Measurements from ENCODE around the gene IPCEF1.
"Not testable (repeated sequence)": the region's sequence is repeated elsewhere in the genome, so short reads cannot be mapped to it uniquely, and the experiment has no call there.

IPCEF1 gene

GRCh38 chr6:154370545-154370944 is 13.9 kb upstream of the IPCEF1 start:
- peak; percentile 19 to 20 for DNase-seq

GRCh38 chr6:154367839-154368695 is 11.5 kb upstream of the IPCEF1 start:
- DNase-seq = no peak

- DNase-seq = no peak
Measured at GRCh38 chr6:154367336-154367735, 10.7 kb upstream of the IPCEF1 start.

- DNase-seq = no peak
Measured at GRCh38 chr6:154363821-154364220, 7.2 kb upstream of the IPCEF1 start.

- no peak for DNase-seq
Measured at GRCh38 chr6:154361476-154361875, 4.9 kb upstream of the IPCEF1 start.

GRCh38 chr6:154360476-154360875 is 3.9 kb upstream of the IPCEF1 start:
- no peak for DNase-seq

- no peak for DNase-seq
Measured at GRCh38 chr6:154359679-154360078, 3.1 kb upstream of the IPCEF1 start.

- no peak for DNase-seq
Measured at GRCh38 chr6:154359161-154359574, 2.6 kb upstream of the IPCEF1 start.

- DNase-seq = no peak
Measured at GRCh38 chr6:154358019-154358545, 1.5 kb upstream of the IPCEF1 start.

GRCh38 chr6:154356113-154356512 is 490 bp downstream of the IPCEF1 start:
- no peak for DNase-seq

- DNase-seq = no peak
Measured at GRCh38 chr6:154354265-154354777, 2.3 kb downstream of the IPCEF1 start.

GRCh38 chr6:154353626-154354025 is 3.0 kb downstream of the IPCEF1 start:
- DNase-seq = no peak

GRCh38 chr6:154352898-154353585 is 3.6 kb downstream of the IPCEF1 start:
- DNase-seq = no peak

GRCh38 chr6:154350293-154350692 is 6.3 kb downstream of the IPCEF1 start:
- DNase-seq = no peak

GRCh38 chr6:154347981-154348380 is 8.6 kb downstream of the IPCEF1 start:
- DNase-seq = no peak

- no peak for DNase-seq
Measured at GRCh38 chr6:154345811-154346210, 10.8 kb downstream of the IPCEF1 start.

- DNase-seq = peak in 1 of 2 donors; percentile 5
Measured at GRCh38 chr6:154343473-154344308, 12.9 kb downstream of the IPCEF1 start.

GRCh38 chr6:154341871-154342270 is 14.7 kb downstream of the IPCEF1 start:
- no peak for DNase-seq

- no peak for DNase-seq
Measured at GRCh38 chr6:154341336-154341735, 15.3 kb downstream of the IPCEF1 start.

GRCh38 chr6:154337406-154338005 is 19.1 kb downstream of the IPCEF1 start:
- no peak for DNase-seq

- not testable (repeated sequence) for DNase-seq
Measured at GRCh38 chr6:154334147-154334546, 22.5 kb downstream of the IPCEF1 start.

GRCh38 chr6:154331750-154332149 is 24.9 kb downstream of the IPCEF1 start:
- DNase-seq = no peak
